ENCODE results near the gene PIK3CB.

- TF ChIP-seq CTCF (conservative IDR thresholded peaks at IDR 0.05; ENCODE audit: low read depth, low read length): no peak
- no peak for TF ChIP-seq EZH2 (IDR thresholded peaks at IDR 0.05; ENCODE audit: borderline replicate concordance, low read depth, low read length, poor library complexity, severe bottlenecking)
Observed at GRCh38 chr3:138725116-138725515, 109.6 kb downstream of the PIK3CB start.

All from A673 (cell line).